Activated naive CD4-positive, alpha-beta T cell treated with anti-CD3 and anti-CD28 coated beads, Interleukin-2, amount 50 U/mL, for 16 hours (primary cell): ENCODE results near the gene ENOX1.

Source experiments
- DNase-seq: peaks from one replicate; pipeline ENCODE4 v3.0.0-alpha.2; 2020

ENOX1 gene

DNA sequence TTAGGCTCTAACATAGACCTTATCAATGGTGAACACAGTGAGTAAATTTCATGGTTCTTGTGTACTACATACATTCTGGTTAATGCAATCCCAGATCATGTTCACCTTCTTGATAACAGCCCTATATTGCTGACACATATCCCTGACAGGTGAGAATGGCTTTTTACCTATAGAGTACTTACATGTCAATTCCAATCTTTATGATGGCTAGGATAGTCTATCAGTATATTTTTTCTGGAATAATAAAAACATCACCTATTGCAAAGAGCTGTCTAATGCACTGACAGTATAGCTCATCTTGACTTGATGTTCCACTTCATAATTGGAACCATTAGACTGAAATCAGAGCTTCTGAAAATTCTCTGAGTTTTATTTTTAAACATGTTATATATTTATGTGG lies 199.4 kb downstream of the ENOX1 start:
- DNase-seq = no peak

DNA sequence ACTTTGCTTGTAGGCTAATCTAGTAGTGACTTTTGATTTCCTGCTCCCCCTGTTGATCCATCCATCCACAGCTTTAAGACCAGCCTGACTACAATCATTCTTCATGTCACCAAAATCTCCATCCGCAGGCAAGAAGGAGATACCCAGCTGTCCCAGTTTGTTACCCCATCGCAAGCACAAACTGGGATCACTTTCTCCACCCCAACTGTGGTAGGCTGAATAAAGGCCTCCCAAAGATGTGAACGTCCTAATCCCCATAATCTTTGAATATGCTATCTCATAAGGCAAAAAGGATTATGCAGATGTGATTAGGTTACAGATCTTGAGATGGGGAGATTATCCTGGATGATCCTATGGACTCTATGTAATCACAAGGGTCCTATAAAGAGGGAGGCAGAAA lies 202.0 kb downstream of the ENOX1 start:
- DNase-seq = no peak

DNA sequence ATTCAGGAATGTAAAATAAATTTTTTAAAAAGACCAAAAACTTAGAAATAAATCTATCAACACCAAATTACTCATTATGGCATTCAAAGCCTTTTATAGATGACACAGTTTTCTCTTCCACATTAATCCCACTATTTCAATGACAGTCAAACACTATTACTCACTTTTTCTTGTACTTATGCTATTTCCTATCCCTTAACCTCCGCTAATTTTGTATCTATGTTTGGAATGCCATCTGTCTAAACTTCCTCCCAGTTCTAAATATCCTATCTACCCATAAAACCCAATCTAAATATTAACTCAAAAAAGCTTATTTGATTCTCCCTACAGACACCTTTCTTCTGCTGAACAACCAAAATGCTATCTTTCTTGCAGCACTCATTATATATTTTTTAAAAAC lies 203.5 kb downstream of the ENOX1 start:
- DNase-seq = no peak

DNA sequence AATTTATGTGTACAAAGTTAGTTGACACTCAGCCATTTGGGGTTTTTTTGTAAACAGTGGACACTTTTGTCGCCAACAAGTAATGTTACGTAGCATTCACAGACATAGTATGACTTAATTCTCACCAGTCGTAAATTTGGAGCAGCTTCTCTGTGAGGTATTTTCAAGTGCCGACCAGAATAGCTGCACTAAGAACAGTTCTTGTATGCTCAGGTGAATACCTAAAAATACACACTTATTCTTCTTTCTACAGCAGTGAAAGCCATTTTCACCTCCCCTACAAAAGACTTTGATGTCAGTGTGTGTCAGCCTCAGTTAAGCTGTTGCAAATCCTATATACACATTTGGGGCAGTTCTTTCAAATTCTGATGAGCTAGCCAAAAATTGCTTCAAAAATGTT lies 206.5 kb downstream of the ENOX1 start:
- no peak for DNase-seq

DNA sequence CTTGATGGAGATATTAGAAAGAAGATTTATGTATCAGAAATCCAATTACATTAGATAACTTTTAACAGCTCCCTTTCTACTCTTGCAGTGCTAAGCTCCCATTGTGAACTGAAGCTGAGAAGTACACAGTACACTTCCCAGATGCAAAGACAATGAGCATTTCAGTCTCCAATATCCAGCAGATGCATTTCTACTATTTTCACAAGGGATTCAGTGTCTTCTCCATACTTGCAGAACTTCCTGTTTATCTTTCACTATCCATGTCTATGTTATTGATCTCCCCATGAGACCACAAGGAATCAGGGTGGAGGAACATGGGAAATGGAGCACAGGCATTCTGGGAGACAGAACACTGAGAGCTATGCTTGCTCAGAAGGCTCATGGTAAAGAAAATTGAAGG lies 207.5 kb downstream of the ENOX1 start:
- no peak for DNase-seq

DNA sequence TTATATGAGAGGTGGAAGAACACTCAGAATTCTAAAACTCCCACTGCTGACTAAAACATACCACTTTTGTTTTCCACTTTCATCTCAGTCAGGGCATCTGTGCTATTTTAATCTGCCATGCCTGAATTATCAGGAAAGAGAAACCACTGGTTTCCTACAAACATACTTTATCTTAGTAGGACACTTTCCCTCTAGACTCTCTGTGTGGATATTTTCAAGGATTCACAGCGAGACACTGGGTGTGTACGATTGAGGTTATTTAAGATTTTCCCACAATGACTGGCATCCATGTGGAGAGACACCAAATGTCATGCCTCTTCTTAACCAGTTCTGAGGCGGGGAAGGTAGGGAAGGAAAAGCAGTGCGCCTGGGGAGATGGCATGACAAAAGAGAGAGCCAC lies 212.2 kb downstream of the ENOX1 start:
- no peak for DNase-seq

DNA sequence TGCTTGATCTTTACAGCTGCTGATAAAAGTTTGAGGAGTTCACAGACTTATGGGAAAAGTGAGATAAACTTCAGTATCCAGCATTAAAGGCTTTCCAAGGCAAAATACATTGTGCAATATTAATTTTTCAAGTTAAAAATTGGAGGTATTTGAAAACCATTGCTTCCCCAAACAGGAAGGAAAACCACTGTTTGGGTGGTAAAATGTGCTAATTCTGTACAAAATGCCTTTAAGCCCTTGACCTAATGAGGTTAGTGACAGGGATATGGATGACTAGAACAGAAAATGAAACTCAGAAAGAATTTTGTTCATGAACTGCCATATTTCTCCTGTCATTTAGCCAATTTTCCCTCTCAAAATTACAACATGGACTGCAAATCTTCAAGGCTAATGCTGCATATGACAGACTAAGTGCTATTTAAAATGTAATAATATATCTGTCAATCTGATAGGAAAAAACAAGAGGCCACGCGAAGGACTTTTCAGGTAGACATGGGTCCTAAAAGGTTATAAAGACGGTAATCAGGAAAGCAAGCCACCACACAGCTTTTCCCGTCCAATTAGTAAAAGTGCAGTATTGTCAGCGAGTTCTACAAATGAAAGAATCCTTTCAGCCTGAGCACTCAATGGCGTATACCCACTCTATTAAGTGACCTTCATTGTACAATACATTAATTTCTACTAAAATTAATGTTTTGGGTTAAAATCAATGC lies 212.8 kb downstream of the ENOX1 start:
- DNase-seq = no peak

DNA sequence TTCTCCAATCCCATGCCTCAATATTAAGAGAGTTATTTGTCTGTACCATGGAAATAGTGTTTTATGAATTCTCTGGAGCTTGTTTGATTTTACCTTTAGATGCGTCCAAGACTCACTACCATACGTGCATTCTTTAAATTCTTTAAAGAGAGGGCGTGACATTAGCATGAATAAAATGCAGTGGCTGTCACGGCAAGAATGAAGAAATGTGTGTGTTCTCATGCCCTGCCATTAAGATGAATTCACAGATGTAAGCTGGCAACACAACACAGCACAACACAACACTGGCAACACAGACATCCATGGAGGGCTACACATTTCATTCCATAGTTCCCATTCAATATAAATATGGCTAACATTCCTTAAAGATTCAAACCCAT lies 213.4 kb downstream of the ENOX1 start:
- DNase-seq = no peak

DNA sequence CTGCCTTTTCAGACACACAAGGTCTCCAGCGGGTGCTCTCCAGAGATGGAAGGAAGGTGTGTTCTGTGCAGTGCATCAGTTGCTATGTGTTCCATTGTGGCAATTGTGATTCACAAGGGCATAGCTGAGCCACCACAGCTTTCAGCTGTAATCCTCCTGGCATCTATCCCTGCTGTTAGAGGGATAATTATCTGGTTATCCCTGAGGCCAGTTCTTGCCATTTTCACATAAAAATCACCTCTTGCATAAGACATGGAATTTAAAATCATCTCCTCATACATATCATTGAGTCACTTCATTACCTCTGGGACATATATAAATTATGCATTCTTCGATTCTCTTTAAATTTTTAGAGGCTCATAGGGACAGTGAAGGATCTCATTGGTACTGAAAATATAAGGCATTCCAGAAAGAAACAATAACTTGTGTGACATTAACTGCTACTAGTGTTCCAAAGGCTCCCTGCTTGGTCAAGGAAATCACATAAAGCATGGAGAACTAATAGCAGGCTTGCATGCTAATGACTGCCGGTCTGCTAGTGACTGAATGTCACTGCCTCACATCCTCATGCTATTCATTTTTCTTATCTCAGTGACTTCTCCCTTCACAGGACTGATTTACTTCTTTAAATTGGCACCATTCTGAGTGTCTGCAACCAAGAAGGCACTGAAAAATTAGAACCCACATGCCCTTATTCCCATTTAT lies 214.0 kb downstream of the ENOX1 start:
- no peak for DNase-seq

DNA sequence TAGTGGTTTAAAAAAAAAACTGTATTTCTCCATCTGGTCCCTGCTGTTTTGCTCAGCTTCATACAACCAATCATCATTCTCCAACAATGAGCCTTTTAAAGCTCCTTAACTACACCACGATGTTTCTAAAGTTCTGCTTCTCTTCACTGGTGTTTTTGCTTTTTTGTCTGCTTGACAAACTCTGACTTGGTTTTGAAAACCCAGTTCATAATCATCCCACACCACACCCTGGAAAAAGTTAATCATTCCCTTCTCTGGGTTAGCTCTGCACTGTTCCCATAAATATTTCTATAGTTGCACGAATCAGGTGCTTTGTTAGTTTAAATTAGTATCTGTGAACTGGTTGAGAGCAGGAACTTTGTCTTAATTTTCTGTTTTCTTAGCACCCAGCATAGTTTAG lies 217.1 kb downstream of the ENOX1 start:
- no peak for DNase-seq

DNA sequence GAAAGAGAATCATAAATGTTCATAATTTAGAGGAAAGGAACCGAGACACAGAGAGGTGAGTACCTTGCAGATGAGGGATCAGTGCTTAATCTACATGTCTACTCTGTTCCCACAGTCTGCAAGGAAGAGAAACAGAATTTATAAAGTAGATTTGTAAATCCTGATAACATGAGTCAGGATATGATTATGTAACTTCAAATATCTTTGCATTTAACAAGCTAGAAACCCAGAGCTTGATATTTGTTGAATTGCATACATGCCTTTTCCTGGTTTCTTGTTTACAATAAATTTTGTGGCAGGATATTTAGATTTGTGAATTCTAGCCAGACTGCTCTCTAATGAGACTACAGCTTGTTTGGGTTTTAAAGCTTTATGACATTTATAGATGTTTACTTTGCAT lies 219.2 kb downstream of the ENOX1 start:
- no peak for DNase-seq

DNA sequence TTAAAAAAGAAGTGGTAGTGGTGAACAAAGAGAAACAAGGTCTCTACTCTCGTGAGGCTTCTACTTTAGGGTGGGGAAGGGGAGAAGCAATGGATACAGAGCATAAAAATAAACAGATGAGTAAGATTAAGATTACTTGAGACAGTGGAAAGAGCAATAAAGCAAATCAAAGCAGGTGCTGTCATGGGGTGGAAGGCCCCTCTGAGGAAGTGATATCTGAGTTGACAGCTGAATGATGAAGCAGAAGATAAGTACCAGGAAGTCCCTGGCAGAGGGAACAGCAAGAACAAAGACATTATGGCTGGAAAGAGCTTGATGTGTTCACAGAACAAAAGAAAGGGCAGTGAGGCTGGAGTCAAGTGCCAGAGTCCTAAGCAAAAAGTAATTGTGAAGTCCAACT lies 221.8 kb downstream of the ENOX1 start:
- no peak for DNase-seq

DNA sequence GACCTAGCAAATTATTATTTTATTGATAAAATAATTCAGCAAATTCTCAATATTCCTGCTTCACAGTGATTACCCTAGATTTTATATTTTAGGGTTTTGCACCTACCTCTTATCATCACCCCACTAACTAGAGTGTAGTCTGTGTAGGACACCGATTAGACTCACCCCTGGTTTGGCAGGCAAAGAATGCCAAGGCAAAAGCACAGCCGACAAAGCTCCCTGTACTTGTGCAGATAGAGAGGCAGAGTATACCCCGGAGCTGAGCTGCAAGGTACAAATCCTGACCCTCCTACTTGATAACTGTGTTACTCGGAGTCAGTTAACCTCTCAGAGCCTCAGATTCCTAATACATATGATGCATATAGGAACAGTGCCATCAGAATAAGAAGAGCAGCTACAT lies 225.7 kb downstream of the ENOX1 start:
- DNase-seq = no peak

DNA sequence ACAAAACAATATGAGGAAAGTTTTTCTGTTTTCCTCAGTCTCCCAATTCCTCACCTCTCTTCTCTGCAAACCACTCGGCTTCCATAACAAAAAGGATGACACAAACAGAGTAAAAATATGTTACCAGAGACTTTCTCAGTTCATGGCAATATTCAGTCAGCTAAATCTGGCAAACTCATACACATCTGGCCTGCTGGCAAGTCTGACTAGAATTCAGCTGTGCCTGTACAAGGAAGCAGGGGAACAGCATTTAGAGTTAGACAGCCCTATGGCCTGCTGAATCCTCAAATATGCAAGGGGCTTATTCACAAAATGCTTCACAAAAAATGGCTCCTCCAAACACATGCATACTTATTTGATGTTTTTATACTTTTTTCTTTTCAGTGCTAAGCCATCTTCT lies 227.8 kb downstream of the ENOX1 start:
- no peak for DNase-seq

DNA sequence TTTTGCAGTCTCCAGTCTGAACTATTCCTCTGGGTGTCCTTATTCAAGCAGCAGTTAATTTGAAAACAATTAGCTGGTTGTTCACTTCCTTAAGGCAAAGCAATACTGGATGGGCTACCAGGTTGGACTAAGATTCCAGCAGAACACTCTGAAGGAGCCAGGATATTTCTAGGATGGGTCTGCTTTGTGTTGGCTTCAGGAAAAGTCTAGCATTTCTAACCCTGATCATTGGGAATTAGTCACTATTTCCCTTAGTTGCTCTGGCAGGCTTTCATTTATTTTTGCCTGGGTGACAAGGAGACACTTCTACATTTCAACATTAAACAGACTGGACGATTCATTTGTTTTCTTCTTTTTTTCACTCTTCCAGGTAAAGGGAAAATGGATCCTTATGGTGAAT lies 228.4 kb downstream of the ENOX1 start:
- no peak for DNase-seq

DNA sequence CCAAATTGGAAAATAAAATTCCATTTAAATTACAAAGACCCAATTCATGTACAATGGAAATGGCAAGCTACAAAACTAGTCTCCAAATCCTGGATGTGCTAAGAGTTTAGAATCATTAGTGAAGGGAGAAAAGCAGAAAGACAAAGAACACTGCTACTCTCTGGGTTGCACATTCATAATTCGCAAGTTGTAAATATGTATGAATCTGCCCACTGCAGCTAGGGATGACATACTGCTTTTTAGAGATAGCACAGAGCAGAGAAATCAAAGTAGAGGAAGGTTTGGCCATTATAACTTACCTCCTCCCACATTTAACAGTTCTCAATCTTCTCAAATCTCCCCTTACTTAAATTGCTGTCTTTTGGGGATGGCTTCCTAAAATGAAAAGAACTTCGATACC lies 231.1 kb downstream of the ENOX1 start:
- no peak for DNase-seq

DNA sequence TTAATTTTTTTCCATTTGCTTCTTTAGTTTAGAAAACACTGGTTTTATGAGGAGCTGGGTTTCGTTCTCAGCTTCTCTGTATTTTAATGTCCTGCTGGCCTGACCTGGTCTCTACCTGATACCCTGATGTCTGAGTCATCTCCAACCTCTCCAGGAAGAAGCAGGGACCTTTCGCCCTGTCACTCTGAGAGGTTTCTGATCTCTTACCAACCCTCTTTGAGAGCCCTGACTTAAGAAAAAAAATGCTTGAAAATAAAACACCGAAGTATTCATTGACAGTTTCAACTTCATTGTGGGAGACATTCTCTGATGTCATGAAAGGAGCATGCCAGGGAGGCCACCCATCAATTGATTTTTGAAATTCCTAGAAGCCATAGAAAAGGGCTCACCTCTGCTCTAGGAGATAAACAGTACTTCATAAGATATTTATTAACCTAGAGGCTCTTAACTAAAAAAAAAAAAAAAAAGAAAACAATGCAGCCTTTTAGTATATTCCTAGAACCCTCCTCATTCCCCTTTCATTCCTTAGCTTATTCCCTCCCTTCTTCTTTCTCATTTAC lies 234.8 kb downstream of the ENOX1 start:
- no peak for DNase-seq

DNA sequence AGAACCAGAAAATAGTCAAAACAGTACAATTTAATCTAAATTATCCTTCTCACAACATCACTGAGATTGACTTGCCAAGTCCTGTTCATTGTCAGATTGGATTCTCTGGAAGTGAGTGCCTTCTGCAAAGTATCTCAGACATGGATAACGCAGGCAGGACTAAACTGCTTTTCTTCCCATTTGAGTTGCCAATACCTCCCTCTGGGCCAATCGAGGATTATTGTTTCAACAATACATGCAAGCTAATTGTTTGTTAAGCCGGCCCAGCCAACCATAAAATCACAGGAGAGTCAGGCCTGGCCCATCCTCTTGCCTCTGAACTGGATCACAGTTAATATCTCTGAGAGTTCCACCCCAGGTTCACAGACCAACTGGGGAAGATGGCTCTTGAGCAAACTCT lies 240.0 kb downstream of the ENOX1 start:
- DNase-seq = no peak

DNA sequence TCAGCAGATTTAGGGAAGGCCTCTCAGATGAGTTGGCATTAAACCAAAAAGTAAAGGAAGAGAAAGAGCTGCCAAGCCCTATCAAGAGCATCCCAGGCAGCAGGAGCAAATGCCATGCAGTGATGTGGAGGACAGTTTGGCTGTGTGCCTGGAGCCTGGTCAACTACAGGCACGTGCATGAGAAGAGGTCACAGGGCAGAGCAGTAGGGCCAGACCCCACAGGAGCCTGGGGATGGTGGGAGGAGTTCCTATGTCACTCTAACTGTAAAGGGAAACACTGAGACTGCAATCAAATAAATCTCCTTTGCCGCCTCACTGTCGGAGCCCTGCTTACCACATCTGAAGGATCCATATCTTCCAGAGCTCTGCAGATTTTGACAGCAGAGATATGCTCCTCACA lies 240.5 kb downstream of the ENOX1 start:
- DNase-seq = no peak

DNA sequence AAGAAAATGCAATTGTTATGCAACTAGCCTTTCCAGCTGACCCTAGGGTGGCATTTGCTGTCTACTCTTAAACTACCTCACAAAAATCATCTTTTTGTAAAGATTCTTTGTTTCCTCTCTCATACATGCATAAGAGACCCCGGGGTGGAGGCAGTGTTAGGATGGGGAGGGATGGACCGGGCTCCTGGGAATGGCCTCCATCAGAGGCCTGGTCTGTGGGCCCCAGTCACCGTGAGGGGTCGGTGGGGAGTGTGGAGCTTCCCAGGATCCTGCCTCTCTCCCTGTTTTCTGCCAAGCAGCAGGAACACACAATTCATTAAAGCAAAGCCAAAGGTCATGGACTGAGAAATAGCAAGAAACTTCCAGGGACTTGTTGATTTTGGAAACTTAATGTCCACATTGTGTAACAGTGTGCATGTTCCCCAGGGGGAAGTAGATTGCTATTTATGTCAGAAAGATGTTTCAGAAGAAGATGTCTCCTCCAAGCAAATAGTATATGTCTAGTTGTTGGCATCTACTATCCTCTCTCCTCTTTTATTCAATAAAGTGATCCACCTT lies 241.4 kb downstream of the ENOX1 start:
- DNase-seq = no peak

DNA sequence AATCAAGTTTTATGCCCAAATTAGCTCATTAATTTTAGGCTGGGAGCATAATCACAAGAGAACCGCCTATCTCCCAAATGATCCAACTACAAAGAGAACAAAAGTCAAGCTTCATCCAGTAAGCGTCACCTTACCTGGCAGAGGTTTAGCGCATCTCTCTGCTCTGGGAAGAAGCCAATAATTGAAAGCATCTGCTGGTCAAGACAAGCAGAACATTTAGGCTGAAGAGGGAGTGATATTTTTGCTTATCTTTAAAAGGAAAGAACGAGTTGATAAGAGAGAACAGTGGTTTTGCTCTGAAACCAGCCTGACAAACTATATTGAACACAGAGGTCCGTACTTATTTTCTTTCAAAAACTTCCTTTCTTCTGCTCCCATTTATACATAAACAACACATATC lies 242.1 kb downstream of the ENOX1 start:
- no peak for DNase-seq

DNA sequence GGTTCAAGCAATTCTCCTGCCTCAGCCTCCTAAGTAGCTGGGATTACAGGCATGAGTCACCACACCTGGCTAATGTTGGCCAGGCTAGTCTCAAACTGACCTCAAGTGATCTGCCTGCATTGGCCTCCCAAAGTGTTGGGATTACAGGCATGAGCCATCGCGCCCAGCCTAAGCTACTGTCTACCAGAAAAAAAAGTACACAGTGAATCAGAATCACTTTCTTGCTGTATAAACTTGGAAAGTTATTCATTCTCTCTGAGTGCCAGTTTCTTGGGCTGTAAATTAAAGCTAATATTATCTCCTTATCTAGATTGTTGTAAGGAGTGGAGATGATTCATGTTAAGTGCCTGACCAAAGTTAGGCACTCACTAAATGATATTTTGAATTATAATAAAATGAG lies 242.8 kb downstream of the ENOX1 start:
- DNase-seq = no peak

DNA sequence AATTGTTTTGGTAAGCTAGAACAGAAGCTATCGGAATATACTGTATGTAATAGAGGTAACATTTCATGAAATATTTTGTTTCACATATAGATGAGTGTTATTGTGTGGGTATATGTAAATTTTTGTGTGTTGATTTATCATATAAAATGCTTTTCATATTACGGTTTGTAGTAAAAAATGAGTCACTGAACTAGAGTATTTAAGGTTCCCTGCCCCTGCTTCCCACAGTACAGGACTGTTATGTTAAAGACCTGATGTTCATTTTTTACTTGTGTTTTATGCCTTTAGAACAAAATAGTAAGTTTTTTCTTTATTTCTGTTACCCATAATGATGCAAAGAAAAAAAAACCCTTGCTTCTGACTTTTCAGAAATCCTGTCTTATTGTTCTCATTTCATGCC lies 243.4 kb downstream of the ENOX1 start:
- no peak for DNase-seq

DNA sequence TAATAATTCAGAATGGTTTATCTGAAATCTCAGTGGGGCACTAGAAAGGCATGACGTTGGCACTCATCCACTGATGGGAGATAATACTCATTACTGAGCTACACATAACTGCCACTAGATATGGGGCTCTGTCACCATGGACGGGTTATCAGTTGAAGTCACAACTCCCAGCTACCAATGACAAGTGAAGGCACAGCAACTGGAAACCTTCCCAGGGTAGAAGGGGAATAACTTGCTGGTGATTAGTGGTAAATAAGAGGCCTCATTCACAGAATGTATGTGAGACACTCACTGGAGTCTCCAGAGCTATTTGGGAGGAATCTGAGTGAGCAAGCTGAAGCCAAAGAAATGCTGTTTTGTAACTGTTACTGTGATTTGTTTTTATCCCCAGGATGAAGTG lies 249.6 kb downstream of the ENOX1 start:
- DNase-seq = no peak

DNA sequence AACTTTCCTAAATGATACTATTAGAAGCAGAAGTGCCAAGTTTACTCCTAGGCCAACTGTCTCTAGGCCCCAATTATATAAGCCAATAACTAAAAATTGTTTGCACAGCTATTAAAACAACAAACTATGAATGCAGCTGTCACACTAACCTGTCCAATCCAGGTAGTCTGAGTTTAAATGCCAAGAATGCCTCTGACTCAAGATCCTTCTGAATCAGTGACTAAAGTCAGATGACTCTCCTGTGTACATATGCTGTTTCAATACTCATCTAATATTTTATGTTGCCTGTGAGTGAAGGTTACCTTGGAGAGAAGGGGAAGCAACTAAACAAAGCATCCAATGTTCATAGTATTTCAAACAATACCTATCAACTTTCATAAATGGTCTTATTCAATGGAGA lies 257.0 kb downstream of the ENOX1 start:
- no peak for DNase-seq
